Panc1 (cell line): ENCODE results near the gene FUT8. TPM values are rescaled to one million over a fixed set of nuclear protein-coding genes. Genes with fewer than 3 reads are reported as not detected.

Experiments
- ATAC-seq: fragments of 200-7000 bp; cut with Tn5 transposase; 2 replicates; pipeline ENCODE4 v1.9.1; 2020; ENCODE audit warnings: mild to moderate bottlenecking, moderate library complexity
- BruUV-seq: library from RNA; stranded (reverse); fragments of 400-500 nt; replicated peaks from 2 replicates; lab custom pipeline; 2021; lab: Mats Ljungman, UMichigan
- CTCF ChIA-PET: fragments of 300-600 bp; sonication (Branson Sonifier 250); formaldehyde crosslinking; loops from one replicate; lab custom pipeline; 2022; ENCODE audit warnings: antibody characterized with exemption; lab: Charles Lee
- POLR2A ChIA-PET: fragments of 300-600 bp; sonication (Branson Sonifier 250); formaldehyde crosslinking; loops from one replicate; lab custom pipeline; 2022; ENCODE audit warnings: antibody characterized with exemption; lab: Charles Lee
- DNase-seq: peaks from one replicate; pipeline ENCODE4 v3.0.0-alpha.2; 2010; ENCODE audit warnings: low read depth, low spot score
- H3K27ac ChIP-seq: 2 replicates; pipeline ENCODE4 v1.5.1; 2011; ENCODE audit warnings: mild to moderate bottlenecking, low read length, inconsistent platforms
- H3K27me3 ChIP-seq: fragments of 200-500 bp; sonication (Bioruptor generic); 2 replicates; pipeline ENCODE4 v1.6.0; 2014; ENCODE audit warnings: low read length, inconsistent platforms; ENCODE audit not compliant: control insufficient read depth, insufficient read depth
- H3K36me3 ChIP-seq: fragments of 200-500 bp; sonication (Bioruptor generic); 2 replicates; pipeline ENCODE4 v1.5.1; 2014; ENCODE audit warnings: inconsistent platforms, mild to moderate bottlenecking, low read length, moderate library complexity; ENCODE audit not compliant: control insufficient read depth, insufficient read depth
- H3K4me1 ChIP-seq: 2 replicates; pipeline ENCODE4 v1.5.1; 2011; ENCODE audit warnings: inconsistent platforms, mild to moderate bottlenecking, low read length, moderate library complexity; ENCODE audit not compliant: control insufficient read depth, insufficient read depth
- H3K4me3 ChIP-seq, 2 experiments: 2 replicates each; pipeline ENCODE4 v1.5.1; 2011 to 2012; ENCODE audit warnings: low read depth in 2 of 2, low read length in 2 of 2, mild to moderate bottlenecking in 2 of 2, inconsistent platforms in 1 of 2, moderate library complexity in 1 of 2
- H3K9me3 ChIP-seq: fragments of 200-500 bp; sonication (Bioruptor generic); 2 replicates; pipeline ENCODE4 v1.5.1; 2014; ENCODE audit warnings: low read depth, mild to moderate bottlenecking, inconsistent platforms, low read length, moderate library complexity; ENCODE audit not compliant: control insufficient read depth, insufficient read depth
- CTCF ChIP-seq: fragments of 450-650 bp; IDR thresholded peaks from 2 replicates; pipeline ENCODE4 v1.5.1; 2017; ENCODE audit warnings: mild to moderate bottlenecking
- POLR2AphosphoS5 ChIP-seq: IDR thresholded peaks from 2 replicates; pipeline ENCODE4 v1.6.1; 2012; ENCODE audit warnings: mild to moderate bottlenecking, low read depth, low read length, moderate library complexity
- SIN3A ChIP-seq: IDR thresholded peaks from 2 replicates; pipeline ENCODE4 v1.6.1; 2012; ENCODE audit warnings: low read depth, mild to moderate bottlenecking, low read length, moderate library complexity, borderline replicate concordance; ENCODE audit not compliant: insufficient read depth
- TCF7L2 ChIP-seq: IDR thresholded peaks from 2 replicates; pipeline ENCODE4 v1.6.1; 2011; ENCODE audit warnings: mild to moderate bottlenecking, low read depth, low read length, inconsistent platforms
- in situ Hi-C: cut with HindIII; loops from 2 replicates; pipeline ENCODE4 v1.10.0; 2016; ENCODE audit warnings: low sequenced_read_pairs, low pct_unique_long_range_greater_than_20kb
- intact Hi-C: fragments of 100-400 bp; cut with micrococcal nuclease; formaldehyde crosslinking; loops from one replicate; pipeline ENCODE4 v1.10.0; 2022; ENCODE audit not compliant: unreplicated experiment
- total RNA-seq: library from RNA; stranded (reverse); gene quantifications from one replicate; pipeline ENCODE4 v1.2.1, GENCODE V29; 2021; ENCODE audit not compliant: unreplicated experiment
- TF ChIP-seq, protein P1 (sequence below), 2 experiments: IDR thresholded peaks; 2 replicates each; pipeline ENCODE4 v1.6.1; 2011 to 2012; ENCODE audit warnings: low read depth in 2 of 2, control low read depth in 1 of 2, low read length in 1 of 2, mild to moderate bottlenecking in 1 of 2, moderate library complexity in 1 of 2; ENCODE audit not compliant: insufficient read depth in 1 of 2

The FUT8 gene
- total RNA-seq, 1 experiment from 2014 or later: 31.4 TPM

DNA sequence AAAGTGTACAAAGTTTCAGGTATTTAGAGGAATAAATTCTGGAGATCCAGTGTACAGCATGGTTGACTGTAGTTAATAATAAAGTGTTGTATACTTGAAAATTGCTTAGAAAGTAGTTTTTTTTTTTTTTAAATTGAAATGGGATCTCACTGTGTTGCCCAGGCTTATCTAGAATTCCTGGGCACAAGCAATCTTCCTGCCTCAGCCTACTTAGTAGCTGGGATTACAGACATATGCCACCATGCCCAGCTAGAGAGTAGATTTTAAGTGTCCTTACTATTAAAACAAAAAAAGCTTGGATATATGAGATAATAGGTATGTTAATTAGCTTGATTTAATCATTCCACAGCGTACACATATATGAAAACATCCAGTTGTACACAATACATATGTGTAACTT is 27.7 kb downstream of the FUT8 start:
- ATAC-seq (no peak), DNase-seq (no peak)
- CTCF ChIA-PET: no interaction called here
- Histone ChIP-seq H3K27me3 (no peaks in the 10 kb centered on the region), H3K36me3 (no peaks in the 10 kb centered on the region), H3K4me3 (no peak overlapping the region), H3K27ac (no peak overlapping the region), H3K9me3 (no peaks in the 10 kb centered on the region), H3K4me1 (no peaks in the 10 kb centered on the region)
- TF ChIP-seq CTCF (no peak), POLR2AphosphoS5 (no peak), TCF7L2 (no peak), SIN3A (no peak)
- TF ChIP-seq, protein P1, sequence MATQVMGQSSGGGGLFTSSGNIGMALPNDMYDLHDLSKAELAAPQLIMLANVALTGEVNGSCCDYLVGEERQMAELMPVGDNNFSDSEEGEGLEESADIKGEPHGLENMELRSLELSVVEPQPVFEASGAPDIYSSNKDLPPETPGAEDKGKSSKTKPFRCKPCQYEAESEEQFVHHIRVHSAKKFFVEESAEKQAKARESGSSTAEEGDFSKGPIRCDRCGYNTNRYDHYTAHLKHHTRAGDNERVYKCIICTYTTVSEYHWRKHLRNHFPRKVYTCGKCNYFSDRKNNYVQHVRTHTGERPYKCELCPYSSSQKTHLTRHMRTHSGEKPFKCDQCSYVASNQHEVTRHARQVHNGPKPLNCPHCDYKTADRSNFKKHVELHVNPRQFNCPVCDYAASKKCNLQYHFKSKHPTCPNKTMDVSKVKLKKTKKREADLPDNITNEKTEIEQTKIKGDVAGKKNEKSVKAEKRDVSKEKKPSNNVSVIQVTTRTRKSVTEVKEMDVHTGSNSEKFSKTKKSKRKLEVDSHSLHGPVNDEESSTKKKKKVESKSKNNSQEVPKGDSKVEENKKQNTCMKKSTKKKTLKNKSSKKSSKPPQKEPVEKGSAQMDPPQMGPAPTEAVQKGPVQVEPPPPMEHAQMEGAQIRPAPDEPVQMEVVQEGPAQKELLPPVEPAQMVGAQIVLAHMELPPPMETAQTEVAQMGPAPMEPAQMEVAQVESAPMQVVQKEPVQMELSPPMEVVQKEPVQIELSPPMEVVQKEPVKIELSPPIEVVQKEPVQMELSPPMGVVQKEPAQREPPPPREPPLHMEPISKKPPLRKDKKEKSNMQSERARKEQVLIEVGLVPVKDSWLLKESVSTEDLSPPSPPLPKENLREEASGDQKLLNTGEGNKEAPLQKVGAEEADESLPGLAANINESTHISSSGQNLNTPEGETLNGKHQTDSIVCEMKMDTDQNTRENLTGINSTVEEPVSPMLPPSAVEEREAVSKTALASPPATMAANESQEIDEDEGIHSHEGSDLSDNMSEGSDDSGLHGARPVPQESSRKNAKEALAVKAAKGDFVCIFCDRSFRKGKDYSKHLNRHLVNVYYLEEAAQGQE (IDR thresholded peaks at IDR 0.05; ENCODE audit: insufficient read depth in 1 of 2, low read depth in 2 of 2, low read length in 1 of 2): no peak
- BruUV-seq: no TSS peak
- intact Hi-C loops: no loop called here
- in situ Hi-C loops: no loop called here
- POLR2A ChIA-PET: no interaction called here

DNA sequence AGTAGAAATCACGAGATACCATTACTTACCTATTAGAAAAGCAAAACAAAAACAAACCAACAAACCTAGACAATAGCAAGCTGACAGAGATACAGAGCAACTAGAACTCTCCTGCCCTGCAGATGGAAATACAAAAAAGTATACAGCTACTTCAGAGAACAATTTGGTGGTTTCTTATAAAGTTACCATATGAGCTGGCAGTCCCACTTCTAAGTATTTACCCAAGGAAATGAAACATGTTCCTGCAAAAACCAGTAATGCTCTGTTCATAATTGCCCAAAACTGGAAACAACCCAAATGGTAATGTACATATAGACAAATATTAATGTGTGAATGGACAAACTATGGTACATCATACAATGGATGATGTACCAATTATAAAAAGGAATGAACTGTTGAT is 31.7 kb downstream of the FUT8 start:
- H3K36me3 ChIP-seq: no peaks in the 10 kb centered on the region
- CTCF ChIA-PET: no interaction called here

More for the DNA sequence above, 31.7 kb downstream of the FUT8 start:
- POLR2A ChIA-PET: no interaction called here
- H3K9me3 ChIP-seq: no peaks in the 10 kb centered on the region
- no peak overlapping the region for H3K4me3 ChIP-seq
- no peaks in the 10 kb centered on the region for H3K27me3 ChIP-seq
- no peaks in the 10 kb centered on the region for H3K4me1 ChIP-seq
- ATAC-seq: no peak
- no peak overlapping the region for H3K27ac ChIP-seq
- TF ChIP-seq SIN3A (no peak), CTCF (no peak)
- in situ Hi-C loops (no loop called here), intact Hi-C loops (no loop called here)
- DNase-seq: no peak
- no TSS peak for BruUV-seq
